GM12875 (cell line): ENCODE results near the gene LRP3.
"Not testable (repeated sequence)": the region's sequence is repeated elsewhere in the genome, so short reads cannot be mapped to it uniquely, and the experiment has no call there.

ENCODE experiments used
- H3K4me3 ChIP-seq: one replicate; pipeline ENCODE4 v1.5.1; 2011; ENCODE audit warnings: low read depth, low read length, control low read depth
- CTCF ChIP-seq: IDR thresholded peaks from 2 replicates; pipeline ENCODE4 v1.5.1; 2011; ENCODE audit warnings: low read depth, mild to moderate bottlenecking, control low read depth, inconsistent platforms, low read length, moderate library complexity, borderline replicate concordance; ENCODE audit not compliant: insufficient read depth

The LRP3 gene

GRCh38 chr19:33221638-33222037, 27.5 kb downstream of the LRP3 start:
- TF ChIP-seq CTCF = no peak
- H3K4me3 ChIP-seq = no peak overlapping the region

- not testable (repeated sequence) for H3K4me3 ChIP-seq
Measured at GRCh38 chr19:33222255-33222654, 28.1 kb downstream of the LRP3 start.

GRCh38 chr19:33224694-33225457, 30.7 kb downstream of the LRP3 start:
- no peak overlapping the region for H3K4me3 ChIP-seq

GRCh38 chr19:33225458-33225926, 31.4 kb downstream of the LRP3 start, which contains the start of gene SLC7A10:
TSS of gene SLC7A10 (minus strand) at chr19:33225850. CDS start at chr19:33225703, 147 bp downstream.
- TF ChIP-seq CTCF = no peak
- no peak within 1 kb of the TSS for H3K4me3 ChIP-seq

More at GRCh38 chr19:33224694-33225457, 30.7 kb downstream of the LRP3 start:
- no peak for TF ChIP-seq CTCF

- no peak overlapping the region for H3K4me3 ChIP-seq
- TF ChIP-seq CTCF = no peak
Measured at GRCh38 chr19:33226550-33227241, 32.6 kb downstream of the LRP3 start.

GRCh38 chr19:33227242-33227650, 33.1 kb downstream of the LRP3 start:
- no peak for TF ChIP-seq CTCF
- no peak overlapping the region for H3K4me3 ChIP-seq

GRCh38 chr19:33227870-33228599, 33.9 kb downstream of the LRP3 start:
- no peak for TF ChIP-seq CTCF
- no peak overlapping the region for H3K4me3 ChIP-seq
